ENCODE measurements around the gene XRCC1.
"Not testable (repeated sequence)": the region's sequence is repeated elsewhere in the genome, so short reads cannot be mapped to it uniquely, and the experiment has no call there.

XRCC1 gene, protein sequence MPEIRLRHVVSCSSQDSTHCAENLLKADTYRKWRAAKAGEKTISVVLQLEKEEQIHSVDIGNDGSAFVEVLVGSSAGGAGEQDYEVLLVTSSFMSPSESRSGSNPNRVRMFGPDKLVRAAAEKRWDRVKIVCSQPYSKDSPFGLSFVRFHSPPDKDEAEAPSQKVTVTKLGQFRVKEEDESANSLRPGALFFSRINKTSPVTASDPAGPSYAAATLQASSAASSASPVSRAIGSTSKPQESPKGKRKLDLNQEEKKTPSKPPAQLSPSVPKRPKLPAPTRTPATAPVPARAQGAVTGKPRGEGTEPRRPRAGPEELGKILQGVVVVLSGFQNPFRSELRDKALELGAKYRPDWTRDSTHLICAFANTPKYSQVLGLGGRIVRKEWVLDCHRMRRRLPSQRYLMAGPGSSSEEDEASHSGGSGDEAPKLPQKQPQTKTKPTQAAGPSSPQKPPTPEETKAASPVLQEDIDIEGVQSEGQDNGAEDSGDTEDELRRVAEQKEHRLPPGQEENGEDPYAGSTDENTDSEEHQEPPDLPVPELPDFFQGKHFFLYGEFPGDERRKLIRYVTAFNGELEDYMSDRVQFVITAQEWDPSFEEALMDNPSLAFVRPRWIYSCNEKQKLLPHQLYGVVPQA

GRCh38 chr19:43575156-43575950, at the start of gene XRCC1, which contains the start of gene PINLYP:
XRCC1 (minus strand) TSS chr19:43575527; CDS start chr19:43575458, 69 bp downstream.
PINLYP (plus strand) TSS chr19:43575801; CDS start chr19:43577192, 1,391 bp downstream.
- peak; percentile 93 to 99 for DNase-seq

GRCh38 chr19:43624933-43625332, 49.6 kb upstream of the XRCC1 start:
- no peak for DNase-seq

- no peak for DNase-seq
Observed at GRCh38 chr19:43623889-43624670, 48.8 kb upstream of the XRCC1 start.

- no peak for DNase-seq
Observed at GRCh38 chr19:43622956-43623355, 47.6 kb upstream of the XRCC1 start.

GRCh38 chr19:43622070-43622469, 46.7 kb upstream of the XRCC1 start:
- no peak for DNase-seq

DNA sequence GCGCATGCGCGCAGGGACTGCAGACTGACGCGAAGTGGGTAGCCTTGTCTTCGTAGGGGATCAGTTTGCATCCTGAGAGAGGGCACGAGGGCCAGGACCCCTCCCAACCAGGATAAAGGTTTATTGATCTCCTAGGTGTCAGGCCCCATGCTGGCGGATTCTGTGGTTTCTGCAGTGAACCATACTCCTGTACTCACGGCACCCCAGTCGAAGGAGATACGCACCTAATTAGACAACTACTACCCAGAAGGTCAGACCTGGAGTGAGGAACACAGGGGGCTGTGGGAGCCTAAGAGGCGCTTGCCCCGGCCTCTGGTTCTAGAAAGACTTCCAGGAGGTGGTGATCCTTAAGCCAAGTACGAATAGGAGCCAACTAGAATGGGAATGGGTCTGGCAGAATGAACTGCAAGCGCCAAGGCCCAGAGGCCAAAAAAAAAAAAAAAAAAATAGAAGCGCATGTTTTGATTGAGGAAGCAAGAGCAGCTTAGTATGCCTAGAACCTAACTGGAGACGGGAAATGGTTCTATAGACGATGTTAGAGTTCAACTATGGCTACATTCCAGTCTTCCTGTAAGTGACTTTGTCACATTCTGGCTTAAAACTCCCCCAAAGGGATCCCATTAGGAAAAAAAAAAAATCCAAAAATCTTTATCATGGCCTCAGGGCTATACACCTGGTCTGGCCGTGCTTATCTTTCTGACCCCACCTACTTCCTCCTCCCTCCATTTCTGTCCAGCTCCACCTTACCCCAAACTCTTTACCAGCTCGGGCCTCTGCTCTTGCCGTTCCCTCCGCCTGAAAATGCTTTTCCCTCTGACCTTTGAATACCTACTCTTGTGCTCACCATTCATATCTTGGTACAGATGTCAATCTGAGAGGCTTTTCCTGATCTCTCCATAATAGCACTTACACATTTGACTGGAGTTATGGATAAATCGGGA, 45.0 kb upstream of the XRCC1 start:
- DNase-seq: no peak

DNA sequence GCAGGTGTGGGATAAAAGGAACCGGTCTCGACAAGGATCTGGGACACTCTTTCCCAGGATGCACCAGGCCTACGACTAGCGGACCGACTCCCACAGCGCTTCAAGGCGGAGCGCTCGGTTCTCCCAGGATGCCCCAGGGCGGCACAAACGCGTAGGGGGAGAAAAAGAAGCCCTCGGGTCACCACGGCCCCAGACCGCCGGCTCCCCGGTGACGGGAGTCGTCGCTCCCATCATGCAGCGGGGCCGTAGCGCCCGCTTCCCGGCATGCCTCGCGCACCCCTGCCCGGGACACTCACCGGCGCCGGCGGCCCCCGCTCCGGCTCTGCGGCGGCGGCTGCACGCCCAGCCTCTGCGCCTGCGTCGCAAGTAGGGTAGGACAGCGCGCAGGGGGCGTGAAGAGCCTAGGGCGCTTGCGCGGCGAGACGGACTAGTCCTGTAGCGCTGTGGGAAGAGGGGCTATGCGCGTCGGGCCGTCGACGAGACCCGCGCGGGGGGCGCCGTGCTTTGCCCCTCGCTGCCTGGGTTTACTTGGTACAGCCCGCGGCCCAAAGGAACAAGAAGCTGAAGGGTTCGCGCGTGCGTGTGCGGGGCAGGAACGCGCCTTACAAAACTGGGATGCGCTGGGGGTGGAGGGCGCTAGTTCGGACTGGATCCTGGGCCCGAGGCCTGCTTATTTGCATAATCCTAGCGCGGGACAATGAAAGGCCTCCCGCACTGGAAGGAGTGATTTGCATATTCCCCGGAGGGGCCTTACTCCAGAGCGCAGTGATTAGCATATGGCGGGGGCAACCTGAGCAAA, 44.1 kb upstream of the XRCC1 start, which contains the start of gene ZNF428:
Gene ZNF428 (minus strand): TSS at position 368 of the 799 bp plus-strand sequence. CDS start 5,325 bp downstream, outside the sequence.
- DNase-seq: peak; percentile 86 to 90

- DNase-seq: peak in 1 of 2 donors; percentile 56
Observed at GRCh38 chr19:43618921-43619261, 43.6 kb upstream of the XRCC1 start.

DNA sequence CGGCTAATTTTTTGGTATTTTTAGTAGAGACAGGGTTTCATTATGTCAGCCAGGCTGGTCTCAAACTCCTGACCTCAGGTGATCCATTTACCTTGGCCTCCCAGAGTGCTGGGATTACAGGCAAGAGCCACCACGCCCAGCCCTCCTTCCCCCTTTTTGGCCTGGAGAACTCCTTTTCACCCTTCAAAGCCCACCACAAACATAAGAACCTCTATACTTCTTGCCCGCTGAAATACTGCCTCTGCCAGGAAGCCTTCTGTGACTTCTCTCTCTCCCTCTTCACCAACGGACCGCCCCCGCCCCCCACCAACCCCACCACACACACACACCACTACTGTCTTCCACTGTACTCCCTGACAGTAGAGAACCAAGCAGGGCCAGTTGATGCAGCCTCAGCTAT, 41.6 kb upstream of the XRCC1 start:
- DNase-seq: no peak

DNA sequence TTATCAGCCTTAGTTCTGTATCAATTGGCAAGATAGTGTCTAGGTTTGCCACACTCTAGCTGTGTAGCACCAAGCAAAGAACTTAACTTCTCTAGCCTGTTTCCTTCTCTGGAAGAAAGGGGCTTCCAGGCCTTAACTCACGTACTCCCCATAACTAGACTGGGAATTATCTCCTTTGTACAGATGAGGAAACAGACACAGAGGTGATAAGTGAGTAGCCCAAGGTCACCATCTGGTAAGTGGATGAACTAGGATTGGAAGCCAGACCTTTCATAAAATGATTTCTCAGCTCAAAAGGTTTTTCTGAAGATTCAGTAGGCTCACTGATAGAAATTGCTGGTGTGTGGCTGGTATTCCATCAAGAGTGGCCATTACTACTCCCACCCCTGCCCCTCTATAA, 41.0 kb upstream of the XRCC1 start:
- DNase-seq: no peak

- no peak for DNase-seq
Observed at GRCh38 chr19:43612374-43612773, 37.0 kb upstream of the XRCC1 start.

- DNase-seq: no peak
Observed at GRCh38 chr19:43611788-43612187, 36.5 kb upstream of the XRCC1 start, which contains the start of gene SRRM5. SRRM5 (plus strand) TSS chr19:43612088; CDS start chr19:43612122, 34 bp downstream.

DNA sequence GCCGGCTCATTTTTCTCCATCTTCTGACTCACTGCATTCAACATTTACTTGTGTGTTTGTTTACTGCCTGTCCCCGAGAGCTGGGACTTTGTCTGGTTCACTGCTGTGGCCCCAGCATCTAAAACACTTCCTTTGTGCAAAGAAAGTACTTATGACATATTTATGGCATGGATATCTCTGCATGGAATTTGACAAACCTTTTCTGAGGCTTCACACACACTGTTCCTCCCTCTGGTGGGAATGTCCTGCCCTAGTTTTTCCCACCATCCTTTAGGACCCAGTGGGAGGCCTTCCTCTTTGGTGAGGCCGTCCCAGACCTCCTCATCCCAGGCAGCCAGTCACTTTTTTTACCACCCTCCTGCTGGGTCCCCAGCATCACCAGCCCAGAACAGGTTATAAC, 35.2 kb upstream of the XRCC1 start:
- no peak for DNase-seq

DNA sequence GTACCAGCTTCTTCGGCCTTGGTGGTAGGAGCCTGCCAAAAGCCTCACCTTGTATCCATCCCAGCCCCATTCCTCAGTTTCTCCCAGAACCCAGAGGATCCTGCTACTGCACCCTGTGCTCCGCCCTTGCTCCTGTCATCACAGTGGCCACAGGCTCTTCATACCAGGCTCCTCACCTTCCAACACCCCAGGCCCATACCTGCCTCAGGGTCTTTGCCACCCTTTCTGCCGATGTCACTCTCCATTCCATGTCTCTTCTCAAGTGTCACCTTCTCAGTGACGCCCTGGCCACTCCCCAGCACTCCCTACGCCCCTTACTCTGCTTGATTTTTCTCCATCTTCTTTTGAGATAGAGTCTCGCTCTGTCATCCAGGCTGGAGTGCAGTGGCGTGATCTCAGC, 34.5 kb upstream of the XRCC1 start:
- DNase-seq: no peak

- no peak for DNase-seq
Observed at GRCh38 chr19:43607238-43608205, 32.2 kb upstream of the XRCC1 start.

DNA sequence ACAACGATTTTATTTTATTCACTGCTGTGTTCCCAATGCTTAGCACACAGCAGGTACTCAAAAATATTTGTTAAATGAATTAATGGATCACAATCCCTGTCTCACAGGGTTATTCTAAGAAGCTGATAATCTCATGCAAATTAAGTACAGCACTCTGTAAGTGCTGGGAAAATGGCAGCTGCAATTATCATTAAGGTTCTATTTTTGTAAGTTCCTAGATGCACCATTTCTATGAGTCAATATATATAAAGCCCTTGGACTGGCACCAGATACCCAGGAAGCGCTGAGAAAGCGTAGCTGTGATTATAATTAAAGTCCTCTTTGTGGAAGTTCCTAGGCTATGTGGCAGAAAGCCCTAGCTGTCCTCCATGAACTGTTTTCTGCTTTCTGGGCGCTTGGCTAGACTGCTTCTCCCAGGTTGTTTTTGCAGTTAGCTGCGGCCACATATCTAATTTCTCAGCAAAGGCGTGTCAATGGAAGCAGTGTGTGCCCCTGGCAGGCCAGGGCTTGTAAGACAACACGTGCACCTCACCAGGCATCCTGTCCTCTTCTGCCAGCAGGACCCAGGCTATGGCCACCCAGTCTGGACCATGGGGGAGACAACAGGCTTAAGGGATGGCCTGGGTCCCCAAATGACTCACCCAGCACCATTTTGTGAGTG, 31.4 kb upstream of the XRCC1 start:
- no peak for DNase-seq

DNA sequence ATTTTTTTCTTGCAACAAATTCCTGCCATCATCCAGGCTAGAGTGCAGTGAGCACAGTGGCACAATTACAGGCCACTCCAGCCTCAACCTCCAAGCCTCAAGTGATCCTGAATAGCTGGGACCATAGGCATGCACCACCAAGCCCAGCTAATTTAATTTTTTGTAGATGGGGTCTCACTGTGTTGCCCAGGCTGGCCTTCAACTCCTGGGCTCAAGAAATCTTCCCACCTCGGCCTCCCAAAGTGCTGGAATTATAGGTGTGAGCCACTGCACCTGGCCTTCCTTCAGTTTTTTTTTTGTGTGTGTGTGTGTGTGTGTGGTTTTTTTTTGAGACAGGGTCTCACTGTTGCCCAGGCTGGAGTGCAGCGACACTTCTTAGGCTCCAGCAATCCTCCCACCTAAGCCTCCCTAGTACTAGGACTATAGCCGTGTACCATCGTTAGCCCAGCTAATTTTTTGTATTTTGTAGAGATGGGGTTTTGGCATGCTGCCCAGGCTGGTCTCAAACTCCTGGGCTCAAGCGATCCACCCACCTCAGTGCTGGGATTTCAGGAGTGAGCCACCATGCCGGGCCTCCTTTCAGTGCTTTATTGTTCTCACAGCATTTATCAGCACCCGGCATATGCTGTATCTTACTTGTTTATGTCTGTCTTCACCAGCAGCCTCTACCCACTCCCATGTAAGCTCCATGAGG, 30.7 kb upstream of the XRCC1 start:
- no peak for DNase-seq

- not testable (repeated sequence) for DNase-seq
Observed at GRCh38 chr19:43600326-43600725, 25.0 kb upstream of the XRCC1 start.
